HCT116 (cell line): Measurements from ENCODE around the gene RNPEPL1. TPM values are rescaled to one million over a fixed set of nuclear protein-coding genes. Genes with fewer than 3 reads are reported as not detected.

Experiments
- ATAC-seq: fragments of 200-7000 bp; cut with Tn5 transposase; 2 replicates; pipeline ENCODE4 v1.9.1; 2020; ENCODE audit warnings: mild to moderate bottlenecking, moderate library complexity
- BruUV-seq: library from RNA; stranded (reverse); fragments of 400-500 nt; replicated peaks from 2 replicates; lab custom pipeline; 2021; lab: Mats Ljungman, UMichigan
- CTCF ChIA-PET: fragments of 300-600 bp; sonication (Branson Sonifier 250); formaldehyde crosslinking; loops from one replicate; lab custom pipeline; 2021; ENCODE audit warnings: antibody characterized with exemption; lab: Charles Lee
- POLR2A ChIA-PET: fragments of 300-600, 350-600 bp; sonication (Branson Sonifier 250); formaldehyde crosslinking; loops from one replicate; lab custom pipeline; 2021; ENCODE audit warnings: antibody characterized with exemption; lab: Charles Lee
- RAD21 ChIA-PET, 2 experiments: fragments of 300-600 bp; sonication (Branson Sonifier 250); formaldehyde crosslinking; loops; one replicate each; lab custom pipeline; 2023; ENCODE audit warnings: low total read pairs in 2 of 2; ENCODE audit not compliant: uncharacterized antibody in 2 of 2, unreplicated experiment in 2 of 2, low non-redundant PET in 1 of 2; lab: Charles Lee
- DNase-seq: peaks from one replicate; pipeline ENCODE4 v3.0.0-alpha.2; 2010; ENCODE audit warnings: low read depth, low spot score
- H2AFZ ChIP-seq: fragments of 200-600 bp; shearing (Covaris generic), sonication (generic); 2 replicates; pipeline ENCODE4 v1.6.1; 2017; ENCODE audit warnings: low read depth, mixed run types, mixed read lengths, antibody characterized with exemption, low read length; ENCODE audit not compliant: poor library complexity, severe bottlenecking
- H3K27ac ChIP-seq: 2 replicates; pipeline ENCODE4 v1.5.1; 2012; ENCODE audit warnings: low read depth, low read length
- H3K27me3 ChIP-seq: fragments of 200-600 bp; sonication (generic); 2 replicates; pipeline ENCODE4 v1.6.1; 2016; ENCODE audit warnings: mixed run types, low read length, mixed read lengths; ENCODE audit not compliant: insufficient read depth
- H3K36me3 ChIP-seq, 2 experiments: fragments of 200-500 bp in 1 of 2; fragments of 200-600 bp in 1 of 2; sonication (Bioruptor generic) in 1 of 2; sonication (generic) in 1 of 2; 2 replicates each; pipeline versions ENCODE4 v1.5.1 to v1.6.1; 2014 to 2016; ENCODE audit warnings: low read length in 2 of 2, inconsistent platforms in 1 of 2, mixed read lengths in 1 of 2, mixed run types in 1 of 2; ENCODE audit not compliant: insufficient read depth in 2 of 2, control insufficient read depth in 1 of 2
- H3K4me1 ChIP-seq, 2 experiments: fragments of 200-600 bp in 1 of 2; sonication (generic) in 1 of 2; 2 replicates each; pipeline versions ENCODE4 v1.5.1 to v1.6.1; 2012 to 2017; ENCODE audit warnings: low read length in 2 of 2, inconsistent platforms in 1 of 2, mild to moderate bottlenecking in 1 of 2, mixed read lengths in 1 of 2, mixed run types in 1 of 2, moderate library complexity in 1 of 2; ENCODE audit not compliant: insufficient read depth in 2 of 2, control insufficient read depth in 1 of 2
- H3K4me2 ChIP-seq: fragments of 200-600 bp; sonication (generic); 2 replicates; pipeline ENCODE4 v1.6.1; 2017; ENCODE audit warnings: mixed run types, low read length, mixed read lengths
- H3K4me3 ChIP-seq, 2 experiments: fragments of 200-600 bp in 1 of 2; sonication (generic) in 1 of 2; replicated peaks in 1 of 2; 2 replicates each; pipeline ENCODE4 v1.5.1; 2011 to 2016; ENCODE audit warnings: low read length in 2 of 2, control low read depth in 1 of 2, low read depth in 1 of 2, mild to moderate bottlenecking in 1 of 2, mixed read lengths in 1 of 2, mixed run types in 1 of 2
- H3K79me2 ChIP-seq: fragments of 200-600 bp; sonication (generic); 2 replicates; pipeline ENCODE4 v1.6.1; 2017; ENCODE audit warnings: mild to moderate bottlenecking, mixed run types, low read length, moderate library complexity, mixed read lengths; ENCODE audit not compliant: insufficient read depth
- H3K9ac ChIP-seq: fragments of 200-600 bp; sonication (generic); 2 replicates; pipeline ENCODE4 v1.6.1; 2016; ENCODE audit warnings: low read length, mixed read lengths
- H3K9me2 ChIP-seq: fragments of 200-600 bp; sonication (generic), shearing (Covaris generic); 2 replicates; pipeline ENCODE4 v1.6.1; 2017; ENCODE audit warnings: mixed run types, mild to moderate bottlenecking, moderate library complexity; ENCODE audit not compliant: insufficient read depth
- H3K9me3 ChIP-seq, 2 experiments: fragments of 200-500 bp in 1 of 2; fragments of 200-600 bp in 1 of 2; sonication (Bioruptor generic) in 1 of 2; sonication (generic) in 1 of 2; 2 replicates each; pipeline ENCODE4 v1.6.1; 2014 to 2017; ENCODE audit warnings: low read length in 2 of 2, mixed read lengths in 2 of 2, inconsistent platforms in 1 of 2, low read depth in 1 of 2, mild to moderate bottlenecking in 1 of 2, mixed run types in 1 of 2, moderate library complexity in 1 of 2; ENCODE audit not compliant: control insufficient read depth in 1 of 2, insufficient read depth in 1 of 2
- H4K20me1 ChIP-seq: fragments of 200-600 bp; sonication (generic), shearing (Covaris generic); 2 replicates; pipeline ENCODE4 v1.6.1; 2017; ENCODE audit warnings: mixed run types, mild to moderate bottlenecking, moderate library complexity; ENCODE audit not compliant: insufficient read depth
- CBX3 ChIP-seq: IDR thresholded peaks from 2 replicates; pipeline ENCODE4 v1.6.1; 2012; ENCODE audit warnings: low read depth
- CTCF ChIP-seq, 3 experiments: fragments of 200-600 bp in 1 of 3; sonication (generic) in 1 of 3; IDR thresholded peaks in 2 of 3; conservative IDR thresholded peaks in 1 of 3; 2 replicates each; pipeline ENCODE4 v1.5.1; 2012 to 2017; ENCODE audit warnings: low read depth in 2 of 3, low read length in 2 of 3, antibody characterized with exemption in 1 of 3, borderline replicate concordance in 1 of 3, control low read depth in 1 of 3, mild to moderate bottlenecking in 1 of 3, mixed read lengths in 1 of 3, mixed run types in 1 of 3, moderate library complexity in 1 of 3; ENCODE audit not compliant: insufficient read depth in 1 of 3
- EZH2 ChIP-seq: fragments of 200-600 bp; sonication (generic); IDR thresholded peaks from 2 replicates; pipeline ENCODE4 v1.6.1; 2017; ENCODE audit warnings: antibody characterized with exemption, mixed run types
- FOSL1 ChIP-seq: IDR thresholded peaks from 2 replicates; pipeline ENCODE4 v1.6.1; 2012; ENCODE audit warnings: low read depth
- JUND ChIP-seq: IDR thresholded peaks from 2 replicates; pipeline ENCODE4 v1.6.1; 2012
- SIN3A ChIP-seq: IDR thresholded peaks from 2 replicates; pipeline ENCODE4 v1.6.1; 2012; ENCODE audit warnings: low read depth
- YY1 ChIP-seq: IDR thresholded peaks from 2 replicates; pipeline ENCODE4 v1.6.1; 2011; ENCODE audit warnings: low read length, low read depth, moderate library complexity, mild to moderate bottlenecking; ENCODE audit not compliant: insufficient replicate concordance; ENCODE audit errors: extremely low read depth
- ZBTB33 ChIP-seq: IDR thresholded peaks from 2 replicates; pipeline ENCODE4 v1.6.1; 2011; ENCODE audit warnings: mild to moderate bottlenecking, low read length, moderate library complexity; ENCODE audit not compliant: insufficient replicate concordance; ENCODE audit errors: extremely low read depth
- ZNF274 ChIP-seq: fragments of 200-500 bp; sonication (Bioruptor generic); IDR thresholded peaks from 2 replicates; pipeline ENCODE4 v1.6.1; 2014; ENCODE audit warnings: mild to moderate bottlenecking, low read depth, low read length, inconsistent platforms
- intact Hi-C: fragments of 100-400 bp; cut with micrococcal nuclease; formaldehyde crosslinking; loops from 2 replicates; pipeline ENCODE4 v1.10.0; 2022
- total RNA-seq: library from RNA; stranded (reverse); gene quantifications from one replicate; pipeline ENCODE4 v1.2.1, GENCODE V29; 2021; ENCODE audit not compliant: unreplicated experiment

The RNPEPL1 gene
- total RNA-seq, 1 experiment from 2014 or later = 49.7 TPM

GRCh38 chr2:240594511-240595380 lies 26.5 kb downstream of the RNPEPL1 start:
- RAD21 ChIA-PET = no interaction called here
- H3K36me3 ChIP-seq = peaks cover 3 to 6% of the 10 kb centered on the region in 2 experiments; a peak in 3 of 4 replicates
- BruUV-seq = no TSS peak
- H3K4me2 ChIP-seq = no peak overlapping the region
- H3K4me1 ChIP-seq = no peaks in the 10 kb centered on the region
- no peak for ATAC-seq
- H3K9ac ChIP-seq = no peak overlapping the region
- H2AFZ ChIP-seq = no peak overlapping the region
- no peak for TF ChIP-seq CBX3
- no peak for TF ChIP-seq YY1
- TF ChIP-seq CTCF (IDR thresholded peaks at IDR 0.05 in 2 of 3, conservative IDR thresholded peaks at IDR 0.05 in 1 of 3; ENCODE audit: borderline replicate concordance in 1 of 3, insufficient read depth in 1 of 3, low read depth in 2 of 3, low read length in 2 of 3) = no peak
- no peak for TF ChIP-seq JUND
- TF ChIP-seq FOSL1 = no peak
- TF ChIP-seq EZH2 = no peak
- TF ChIP-seq SIN3A = no peak
- no peak for TF ChIP-seq ZNF274
- no peak for TF ChIP-seq ZBTB33
- POLR2A ChIA-PET = no interaction called here
- H3K4me3 ChIP-seq = no peak overlapping the region
- CTCF ChIA-PET = no interaction called here
- no peaks in the 10 kb centered on the region for H4K20me1 ChIP-seq
- H3K79me2 ChIP-seq = peaks cover 5% of the 10 kb centered on the region
- no peak for DNase-seq
- H3K27ac ChIP-seq = no peak overlapping the region
- H3K9me3 ChIP-seq = no peaks in the 10 kb centered on the region
- H3K9me2 ChIP-seq = no peaks in the 10 kb centered on the region
- H3K27me3 ChIP-seq = no peaks in the 10 kb centered on the region
- intact Hi-C loops = no loop called here
